Prostate gland (tissue), 2 donors: ENCODE measurements around the gene EPB41L1.

Experiments
- POLR2A ChIP-seq: fragments of 450-650 bp; IDR thresholded peaks from one replicate; pipeline ENCODE4 v1.6.1; 2016; ENCODE audit warnings: antibody characterized with exemption, mild to moderate bottlenecking
- POLR2AphosphoS5 ChIP-seq: sonication (generic); formaldehyde crosslinking; IDR thresholded peaks from one replicate; pipeline ENCODE4 v1.6.1; 2017; ENCODE audit warnings: antibody characterized with exemption
- TF ChIP-seq, protein P1 (sequence below), 4 experiments: fragments of 200-600 bp in 2 of 4; fragments of 450-650 bp in 2 of 4; sonication (generic) in 2 of 4; IDR thresholded peaks; 1 replicate in 3 of 4; 2 replicates in 1 of 4; pipeline ENCODE4 v1.5.1; 2016 to 2019; ENCODE audit warnings: antibody characterized with exemption in 4 of 4, mild to moderate bottlenecking in 2 of 4, moderate library complexity in 2 of 4

GRCh38 chr20:36193977-36194712, 39.6 kb downstream of the EPB41L1 start:
- no peak for TF ChIP-seq POLR2A
- TF ChIP-seq, protein P1, sequence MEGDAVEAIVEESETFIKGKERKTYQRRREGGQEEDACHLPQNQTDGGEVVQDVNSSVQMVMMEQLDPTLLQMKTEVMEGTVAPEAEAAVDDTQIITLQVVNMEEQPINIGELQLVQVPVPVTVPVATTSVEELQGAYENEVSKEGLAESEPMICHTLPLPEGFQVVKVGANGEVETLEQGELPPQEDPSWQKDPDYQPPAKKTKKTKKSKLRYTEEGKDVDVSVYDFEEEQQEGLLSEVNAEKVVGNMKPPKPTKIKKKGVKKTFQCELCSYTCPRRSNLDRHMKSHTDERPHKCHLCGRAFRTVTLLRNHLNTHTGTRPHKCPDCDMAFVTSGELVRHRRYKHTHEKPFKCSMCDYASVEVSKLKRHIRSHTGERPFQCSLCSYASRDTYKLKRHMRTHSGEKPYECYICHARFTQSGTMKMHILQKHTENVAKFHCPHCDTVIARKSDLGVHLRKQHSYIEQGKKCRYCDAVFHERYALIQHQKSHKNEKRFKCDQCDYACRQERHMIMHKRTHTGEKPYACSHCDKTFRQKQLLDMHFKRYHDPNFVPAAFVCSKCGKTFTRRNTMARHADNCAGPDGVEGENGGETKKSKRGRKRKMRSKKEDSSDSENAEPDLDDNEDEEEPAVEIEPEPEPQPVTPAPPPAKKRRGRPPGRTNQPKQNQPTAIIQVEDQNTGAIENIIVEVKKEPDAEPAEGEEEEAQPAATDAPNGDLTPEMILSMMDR (IDR thresholded peaks at IDR 0.05) = no peak
- no peak for TF ChIP-seq POLR2AphosphoS5
